K562 (cell line): ENCODE results near the gene IL20. TPM values are rescaled to one million over a fixed set of nuclear protein-coding genes. Genes with fewer than 3 reads are reported as not detected.

Experiments used
- CEBPG ChIP-seq, 3 experiments: fragments of 200-800 bp in 1 of 3; sonication (Bioruptor generic) in 1 of 3; sonication (generic) in 1 of 3; formaldehyde crosslinking in 1 of 3; IDR thresholded peaks in 2 of 3; conservative IDR thresholded peaks in 1 of 3; 2 replicates each; pipeline versions ENCODE4 v1.6.1 to v1.8.0; 2016 to 2022; ENCODE audit warnings: missing compliant biosample characterization in 2 of 3, missing genetic modification characterization in 2 of 3, mild to moderate bottlenecking in 1 of 3, missing genetic modification reagents in 1 of 3
- CHD2 ChIP-seq: IDR thresholded peaks from 2 replicates; pipeline ENCODE4 v1.6.1; 2011; ENCODE audit warnings: low read depth, low read length
- CREBBP ChIP-seq: IDR thresholded peaks from one replicate; pipeline ENCODE4 v1.6.1; 2012; ENCODE audit warnings: low read depth, mild to moderate bottlenecking, control low read depth, inconsistent platforms, low read length
- ELK3 ChIP-seq: fragments of 450-650 bp; formaldehyde crosslinking; IDR thresholded peaks from 2 replicates; pipeline ENCODE4 v1.4.0; 2020; ENCODE audit warnings: mild to moderate bottlenecking
- GABPB1 ChIP-seq: sonication (generic); formaldehyde crosslinking; IDR thresholded peaks from 2 replicates; pipeline ENCODE4 v1.8.0; 2022; ENCODE audit warnings: mild to moderate bottlenecking, missing genetic modification reagents
- HIVEP1 ChIP-seq: fragments of 250-450 bp; sonication (Bioruptor Pico); IDR thresholded peaks from 2 replicates; pipeline ENCODE4 v1.4.0; 2020; ENCODE audit warnings: mild to moderate bottlenecking
- IFI16 ChIP-seq: fragments of 250-450 bp; sonication (Bioruptor Pico); IDR thresholded peaks from 2 replicates; pipeline ENCODE4 v2.1.2; 2022; ENCODE audit warnings: mild to moderate bottlenecking, inconsistent platforms
- MEF2A ChIP-seq: IDR thresholded peaks from 2 replicates; pipeline ENCODE4 v1.6.1; 2011; ENCODE audit warnings: low read depth, mild to moderate bottlenecking, low read length, moderate library complexity; ENCODE audit not compliant: control insufficient read depth
- MYBL2 ChIP-seq, 2 experiments: fragments of 450-650 bp in 1 of 2; sonication (generic) in 1 of 2; formaldehyde crosslinking in 1 of 2; IDR thresholded peaks; 2 replicates each; pipeline versions ENCODE4 v1.6.1 to v1.8.1; 2017 to 2022; ENCODE audit warnings: borderline replicate concordance in 1 of 2, inconsistent platforms in 1 of 2, low read depth in 1 of 2, mild to moderate bottlenecking in 1 of 2, missing genetic modification reagents in 1 of 2, moderate library complexity in 1 of 2
- NELFE ChIP-seq: IDR thresholded peaks from 2 replicates; pipeline ENCODE4 v1.6.1; 2011; ENCODE audit warnings: mild to moderate bottlenecking; ENCODE audit not compliant: insufficient read depth, insufficient read length
- NR1H2 ChIP-seq: sonication (generic); formaldehyde crosslinking; IDR thresholded peaks from 2 replicates; pipeline ENCODE4 v1.4.0; 2020; ENCODE audit warnings: mild to moderate bottlenecking, missing genetic modification reagents
- NUFIP1 ChIP-seq: fragments of 450-650 bp; IDR thresholded peaks from 2 replicates; pipeline ENCODE4 v1.6.1; 2018; ENCODE audit not compliant: partially characterized antibody
- PHB ChIP-seq: fragments of 250-450 bp; sonication (Bioruptor Pico); IDR thresholded peaks from 2 replicates; pipeline ENCODE4 v1.5.0; 2021
- POLR2A ChIP-seq: fragments of 450-650 bp; conservative IDR thresholded peaks from 2 replicates; pipeline ENCODE4 v1.6.1; 2016
- RFX7 ChIP-seq: fragments of 250-450 bp; sonication (Bioruptor Pico); IDR thresholded peaks from 2 replicates; pipeline ENCODE4 v1.5.1; 2021; ENCODE audit warnings: mild to moderate bottlenecking
- TRIM24 ChIP-seq, 2 experiments: fragments of 450-650 bp; IDR thresholded peaks; 2 replicates each; pipeline ENCODE4 v1.6.1; 2016
- ZNF134 ChIP-seq: fragments of 250-450 bp; sonication (Bioruptor Pico); conservative IDR thresholded peaks from 2 replicates; pipeline ENCODE4 v1.4.0; 2020
- ZNF175 ChIP-seq: fragments of 200-800 bp; sonication (Bioruptor generic); IDR thresholded peaks from 2 replicates; pipeline ENCODE4 v1.6.1; 2016; ENCODE audit warnings: low read depth, mild to moderate bottlenecking, missing genetic modification characterization, missing compliant biosample characterization
- ZNF282 ChIP-seq: sonication (generic); formaldehyde crosslinking; IDR thresholded peaks from 2 replicates; pipeline ENCODE4 v1.8.1; 2023; ENCODE audit warnings: missing genetic modification reagents
- ZNF511 ChIP-seq: sonication (generic); formaldehyde crosslinking; IDR thresholded peaks from 2 replicates; pipeline ENCODE4 v1.8.0; 2022; ENCODE audit warnings: mild to moderate bottlenecking, missing genetic modification reagents
- ZNF764 ChIP-seq: fragments of 250-450 bp; sonication (Bioruptor Pico); IDR thresholded peaks from 2 replicates; pipeline ENCODE4 v1.4.0; 2020; ENCODE audit warnings: low read depth, mild to moderate bottlenecking, moderate library complexity
- ZNF766 ChIP-seq: fragments of 200-800 bp; sonication (Bioruptor generic); conservative IDR thresholded peaks from 2 replicates; pipeline ENCODE4 v1.6.1; 2016; ENCODE audit warnings: missing genetic modification characterization, missing compliant biosample characterization
- polyA plus RNA-seq, 8 experiments: library from polyadenylated mRNA; depleted of rRNA in 4 of 8; stranded (reverse) in 5 of 8; unstranded in 3 of 8; fragments of >200 nt; fragmentation: Nextera tagmentation in 2 of 8; fragmentation: Illumina TruSeq in 1 of 8; extraction: Ambion mirVana in 2 of 8; extraction: Trizol in 1 of 8; gene quantifications; 2 replicates each; pipeline versions ENCODE4 v1.2.1 to v1.2.3, GENCODE V29; 2011 to 2014; ENCODE audit warnings: inconsistent platforms in 1 of 8, missing spikeins in 1 of 8
- total RNA-seq, 7 experiments: library from RNA; depleted of rRNA in 6 of 7; stranded (reverse); fragments of >200 nt in 6 of 7; fragmentation: Illumina TruSeq in 2 of 7; extraction: Trizol in 2 of 7; gene quantifications; 2 replicates each; pipeline versions ENCODE4 v1.2.1 to v1.2.3, GENCODE V29; 2011 to 2021; ENCODE audit warnings: low replicate concordance in 1 of 7
- TF ChIP-seq, protein P1 (sequence below), 2 experiments: fragments of 200-800 bp in 1 of 2; sonication (Bioruptor generic) in 1 of 2; sonication (generic) in 1 of 2; formaldehyde crosslinking in 1 of 2; IDR thresholded peaks in 1 of 2; conservative IDR thresholded peaks in 1 of 2; 2 replicates each; pipeline versions ENCODE4 v1.5.0 to v1.6.1; 2016 to 2020; ENCODE audit warnings: missing compliant biosample characterization in 1 of 2, missing genetic modification characterization in 1 of 2, missing genetic modification reagents in 1 of 2
- TF ChIP-seq, protein P2 (sequence below): fragments of 250-450 bp; sonication (Bioruptor Pico); IDR thresholded peaks from 2 replicates; pipeline ENCODE4 v1.4.0; 2020; ENCODE audit warnings: mild to moderate bottlenecking, moderate library complexity

The IL20 gene
- total and polyA plus RNA-seq, 9 of the 15 experiments (the other 6 are each of a cell fraction or from before 2014, with no cell fraction given) = not detected

GRCh38 chr1:206816390-206817287 is 48.8 kb upstream of the IL20 start (continued):
- TF ChIP-seq ZNF511 (CRISPR knock-in tag) = no peak
- no peak for TF ChIP-seq HIVEP1 (CRISPR knock-in tag)
- TF ChIP-seq IFI16 (CRISPR knock-in tag) = no peak
- no peak for TF ChIP-seq NUFIP1
- TF ChIP-seq ELK3 = no peak
- no peak for TF ChIP-seq CREBBP
- no peak for TF ChIP-seq MYBL2 (IDR thresholded peaks at IDR 0.05; ENCODE audit: low read depth)
- TF ChIP-seq MYBL2 (CRISPR knock-in tag; IDR thresholded peaks at IDR 0.05; ENCODE audit: borderline replicate concordance) = no peak
- no peak for TF ChIP-seq ZNF175 (CRISPR knock-in tag)
- TF ChIP-seq RFX7 (CRISPR knock-in tag) = no peak
- no peak for TF ChIP-seq CEBPG (CRISPR knock-in tag; IDR thresholded peaks at IDR 0.05)
- no peak for TF ChIP-seq CEBPG (tag; conservative IDR thresholded peaks at IDR 0.05 in 1 of 2, IDR thresholded peaks at IDR 0.05 in 1 of 2)
- TF ChIP-seq ZNF764 (CRISPR knock-in tag) = no peak
- no peak for TF ChIP-seq PHB (CRISPR knock-in tag)
- TF ChIP-seq GABPB1 = no peak
- no peak for TF ChIP-seq NR1H2
- no peak for TF ChIP-seq CHD2
- TF ChIP-seq, protein P1, sequence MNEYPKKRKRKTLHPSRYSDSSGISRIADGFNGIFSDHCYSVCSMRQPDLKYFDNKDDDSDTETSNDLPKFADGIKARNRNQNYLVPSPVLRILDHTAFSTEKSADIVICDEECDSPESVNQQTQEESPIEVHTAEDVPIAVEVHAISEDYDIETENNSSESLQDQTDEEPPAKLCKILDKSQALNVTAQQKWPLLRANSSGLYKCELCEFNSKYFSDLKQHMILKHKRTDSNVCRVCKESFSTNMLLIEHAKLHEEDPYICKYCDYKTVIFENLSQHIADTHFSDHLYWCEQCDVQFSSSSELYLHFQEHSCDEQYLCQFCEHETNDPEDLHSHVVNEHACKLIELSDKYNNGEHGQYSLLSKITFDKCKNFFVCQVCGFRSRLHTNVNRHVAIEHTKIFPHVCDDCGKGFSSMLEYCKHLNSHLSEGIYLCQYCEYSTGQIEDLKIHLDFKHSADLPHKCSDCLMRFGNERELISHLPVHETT (CRISPR knock-in tag; conservative IDR thresholded peaks at IDR 0.05 in 1 of 2, IDR thresholded peaks at IDR 0.05 in 1 of 2) = no peak
- no peak for TF ChIP-seq NELFE
- peak; percentile 98 for TF ChIP-seq ZNF766 (CRISPR knock-in tag)
- no peak for TF ChIP-seq ZNF282 (CRISPR knock-in tag)
- TF ChIP-seq MEF2A = no peak
- TF ChIP-seq, protein P2, sequence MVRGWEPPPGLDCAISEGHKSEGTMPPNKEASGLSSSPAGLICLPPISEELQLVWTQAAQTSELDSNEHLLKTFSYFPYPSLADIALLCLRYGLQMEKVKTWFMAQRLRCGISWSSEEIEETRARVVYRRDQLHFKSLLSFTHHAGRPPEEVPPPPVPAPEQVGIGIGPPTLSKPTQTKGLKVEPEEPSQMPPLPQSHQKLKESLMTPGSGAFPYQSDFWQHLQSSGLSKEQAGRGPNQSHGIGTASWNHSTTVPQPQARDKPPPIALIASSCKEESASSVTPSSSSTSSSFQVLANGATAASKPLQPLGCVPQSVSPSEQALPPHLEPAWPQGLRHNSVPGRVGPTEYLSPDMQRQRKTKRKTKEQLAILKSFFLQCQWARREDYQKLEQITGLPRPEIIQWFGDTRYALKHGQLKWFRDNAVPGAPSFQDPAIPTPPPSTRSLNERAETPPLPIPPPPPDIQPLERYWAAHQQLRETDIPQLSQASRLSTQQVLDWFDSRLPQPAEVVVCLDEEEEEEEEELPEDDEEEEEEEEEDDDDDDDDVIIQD (CRISPR knock-in tag) = no peak
- peak in 1 of 2 experiments; percentile 47; a peak in 1 of 4 replicates for TF ChIP-seq TRIM24 (IDR thresholded peaks at IDR 0.05)
- TF ChIP-seq POLR2A = no peak
- no peak for TF ChIP-seq ZNF134
